Loucy (cell line): ENCODE measurements around the gene MAML2.

Experiments used
- CTCF ChIP-seq: fragments of 200-600 bp; sonication (generic); conservative IDR thresholded peaks from 2 replicates; pipeline ENCODE4 v1.5.1; 2014; ENCODE audit warnings: mild to moderate bottlenecking, antibody characterized with exemption, low read length
- EZH2phosphoT487 ChIP-seq: fragments of 200-600 bp; IDR thresholded peaks from 2 replicates; pipeline ENCODE4 v1.6.1; 2018; ENCODE audit warnings: antibody characterized with exemption, mild to moderate bottlenecking, moderate library complexity, borderline replicate concordance

- no peak for TF ChIP-seq CTCF
- no peak for TF ChIP-seq EZH2phosphoT487
Measured at GRCh38 chr11:96234866-96235441, 108.0 kb downstream of the MAML2 start.
